GM12878 (cell line): Measurements from ENCODE around the gene FXYD6. TPM values are rescaled to one million over a fixed set of nuclear protein-coding genes. Genes with fewer than 3 reads are reported as not detected.

Source experiments
- ATAC-seq: fragments of 200-7000 bp; cut with Tn5 transposase; 3 replicates; pipeline ENCODE4 v1.9.1; 2020; ENCODE audit warnings: mild to moderate bottlenecking, moderate library complexity
- BruUV-seq: library from RNA; stranded (reverse); fragments of 400-500 nt; replicated peaks from 2 replicates; lab custom pipeline; 2021; lab: Mats Ljungman, UMichigan
- CTCF ChIA-PET: fragments of 300-600 bp; sonication (Branson Sonifier 250); formaldehyde crosslinking; extraction: SDS; loops from one replicate; lab custom pipeline; 2021; ENCODE audit warnings: inconsistent platforms; lab: Yijun Ruan, JAX
- POLR2A ChIA-PET: fragments of 350-600 bp; formaldehyde crosslinking; extraction: SDS; loops from one replicate; lab custom pipeline; 2021; ENCODE audit warnings: inconsistent platforms; lab: Charles Lee
- RAD21 ChIA-PET: fragments of 300-600 bp; sonication (Branson Sonifier 250); formaldehyde crosslinking; loops from one replicate; lab custom pipeline; 2023; ENCODE audit warnings: antibody characterized with exemption; ENCODE audit not compliant: unreplicated experiment; lab: Charles Lee
- SMC1A ChIA-PET: fragments of 300-600 bp; sonication (Branson Sonifier 250); formaldehyde crosslinking; loops from one replicate; lab custom pipeline; 2023; ENCODE audit not compliant: unreplicated experiment, uncharacterized antibody; lab: Charles Lee
- DNase-seq: peaks from one replicate; pipeline ENCODE4 v3.0.0-alpha.2; 2011; ENCODE audit warnings: low read depth, low spot score
- FAIRE-seq: peaks from 3 replicates; lab custom pipeline; 2011; peaks lifted over from hg19 to GRCh38; lab: Jason Lieb, UNC
- H2AFZ ChIP-seq: 2 replicates; pipeline ENCODE4 v1.6.0; 2011; ENCODE audit warnings: low read depth, low read length, control low read depth; ENCODE audit not compliant: control insufficient read depth
- H3K27ac ChIP-seq: 2 replicates; pipeline ENCODE4 v1.5.1; 2011; ENCODE audit warnings: control low read depth; ENCODE audit not compliant: control insufficient read depth, insufficient read depth
- H3K27me3 ChIP-seq, 2 experiments: replicated peaks in 1 of 2; 2 replicates each; pipeline versions ENCODE4 v1.6.0 to v1.6.1; 2011; ENCODE audit warnings: low read length in 1 of 2; ENCODE audit not compliant: control insufficient read depth in 2 of 2, insufficient read depth in 2 of 2
- H3K36me3 ChIP-seq, 2 experiments: 2 replicates each; pipeline ENCODE4 v1.5.1; 2011; ENCODE audit warnings: low read length in 1 of 2; ENCODE audit not compliant: control insufficient read depth in 2 of 2, insufficient read depth in 2 of 2
- H3K4me1 ChIP-seq: 2 replicates; pipeline ENCODE4 v1.6.1; 2011; ENCODE audit warnings: mild to moderate bottlenecking, low read length, moderate library complexity, mixed read lengths; ENCODE audit not compliant: control insufficient read depth, insufficient read depth
- H3K4me2 ChIP-seq: 2 replicates; pipeline ENCODE4 v1.6.0; 2011; ENCODE audit warnings: control low read depth; ENCODE audit not compliant: control insufficient read depth, insufficient read depth
- H3K4me3 ChIP-seq: fragments of 200-600 bp; sonication (generic); 2 replicates; pipeline ENCODE4 v1.5.1; 2016
- H3K79me2 ChIP-seq: 2 replicates; pipeline ENCODE4 v1.6.0; 2011; ENCODE audit warnings: low read length; ENCODE audit not compliant: control insufficient read depth, insufficient read depth
- H3K9ac ChIP-seq: 2 replicates; pipeline ENCODE4 v1.8.0; 2011; ENCODE audit warnings: low read length, control low read depth, mixed read lengths; ENCODE audit not compliant: control insufficient read depth, insufficient read depth
- H3K9me3 ChIP-seq: replicated peaks from 3 replicates; pipeline ENCODE4 v1.5.1; 2011; ENCODE audit warnings: mild to moderate bottlenecking, low read length; ENCODE audit not compliant: control insufficient read depth, insufficient read depth
- H4K20me1 ChIP-seq: 2 replicates; pipeline ENCODE4 v1.6.0; 2011; ENCODE audit not compliant: control insufficient read depth, insufficient read depth
- BCL11A ChIP-seq: IDR thresholded peaks from 2 replicates; pipeline ENCODE4 v1.6.1; 2011; ENCODE audit warnings: low read depth, low read length
- HCFC1 ChIP-seq: fragments of 150-350 bp; IDR thresholded peaks from 2 replicates; pipeline ENCODE4 v1.6.1; 2014; ENCODE audit warnings: low read length
- MEF2B ChIP-seq: fragments of 450-650 bp; IDR thresholded peaks from 2 replicates; pipeline ENCODE4 v1.6.1; 2018; ENCODE audit warnings: mild to moderate bottlenecking, moderate library complexity; ENCODE audit not compliant: partially characterized antibody, poor library complexity, severe bottlenecking
- MYC ChIP-seq: IDR thresholded peaks from 2 replicates; pipeline ENCODE4 v1.6.1; 2011; ENCODE audit warnings: mild to moderate bottlenecking, low read length, moderate library complexity, inconsistent platforms; ENCODE audit not compliant: insufficient read depth, insufficient replicate concordance, insufficient read length, severe bottlenecking
- NFYB ChIP-seq: IDR thresholded peaks from 2 replicates; pipeline ENCODE4 v1.6.1; 2011; ENCODE audit warnings: low read depth, mild to moderate bottlenecking, low read length, improper control_type of control experiment, moderate library complexity; ENCODE audit not compliant: insufficient read depth
- PBX3 ChIP-seq: IDR thresholded peaks from 2 replicates; pipeline ENCODE4 v1.6.1; 2011; ENCODE audit warnings: mild to moderate bottlenecking, low read depth, low read length, moderate library complexity; ENCODE audit not compliant: insufficient replicate concordance
- RCOR1 ChIP-seq: conservative IDR thresholded peaks from 2 replicates; pipeline ENCODE4 v1.6.1; 2012; ENCODE audit warnings: low read depth, low read length, improper control_type of control experiment
- RELB ChIP-seq: fragments of 450-650 bp; IDR thresholded peaks from 2 replicates; pipeline ENCODE4 v1.6.1; 2017; ENCODE audit warnings: low read depth, mild to moderate bottlenecking, moderate library complexity
- RUNX3 ChIP-seq: IDR thresholded peaks from 2 replicates; pipeline ENCODE4 v1.6.1; 2012; ENCODE audit warnings: low read length, inconsistent platforms
- SMAD5 ChIP-seq: IDR thresholded peaks from 2 replicates; pipeline ENCODE4 v1.6.1; 2016; ENCODE audit warnings: antibody characterized with exemption, low read depth
- SMARCA5 ChIP-seq: fragments of 450-650 bp; IDR thresholded peaks from 2 replicates; pipeline ENCODE4 v1.6.1; 2017; ENCODE audit warnings: mild to moderate bottlenecking
- STAT1 ChIP-seq: fragments of 450-650 bp; conservative IDR thresholded peaks from 2 replicates; pipeline ENCODE4 v1.6.1; 2014; ENCODE audit warnings: antibody characterized with exemption, mild to moderate bottlenecking
- STAT3 ChIP-seq: IDR thresholded peaks from 2 replicates; pipeline ENCODE4 v1.6.1; 2011; ENCODE audit warnings: low read depth, low read length, improper control_type of control experiment
- SUZ12 ChIP-seq: fragments of 200-600 bp; sonication (generic); IDR thresholded peaks from one replicate; pipeline ENCODE4 v1.6.1; 2018; ENCODE audit warnings: antibody characterized with exemption, mild to moderate bottlenecking; ENCODE audit not compliant: unreplicated experiment
- TBL1XR1 ChIP-seq: IDR thresholded peaks from 2 replicates; pipeline ENCODE4 v1.6.1; 2012; ENCODE audit warnings: low read depth, low read length, improper control_type of control experiment
- YBX1 ChIP-seq: fragments of 450-650 bp; IDR thresholded peaks from 2 replicates; pipeline ENCODE4 v1.6.1; 2016; ENCODE audit warnings: antibody characterized with exemption
- WGBS: methylation state at CpG from one replicate; pipeline ENCODE4 v1.1.6; 2016; ENCODE audit warnings: low lambda C conversion rate; ENCODE audit not compliant: insufficient replicate concordance, insufficient coverage; ENCODE audit errors: missing lambda C conversion rate; 5-methylcytosine and 5-hydroxymethylcytosine counted together
- in situ Hi-C: fragments of 300-500 bp; cut with MboI; formaldehyde crosslinking; loops from 9 replicates; pipeline ENCODE4 v1.14.3; 2018; ENCODE audit warnings: mixed read lengths
- intact Hi-C: fragments of 100-400 bp; cut with micrococcal nuclease; formaldehyde crosslinking; loops from one replicate; pipeline ENCODE4 v1.14.2; 2022; ENCODE audit not compliant: unreplicated experiment
- polyA plus RNA-seq, 11 experiments: library from polyadenylated mRNA; depleted of rRNA in 4 of 11; unstranded in 6 of 11; stranded (reverse) in 5 of 11; fragments of >200 nt; fragmentation: Nextera tagmentation in 4 of 11; fragmentation: Illumina TruSeq in 1 of 11; extraction: Ambion mirVana in 4 of 11; extraction: Trizol in 1 of 11; gene quantifications; 1 replicate in 1 of 11; 2 replicates in 10 of 11; pipeline versions ENCODE4 v1.2.1 to v1.2.3, GENCODE V29; 2011 to 2016; ENCODE audit warnings: inconsistent platforms in 2 of 11, missing spikeins in 2 of 11, low read depth in 1 of 11
- total RNA-seq, 4 experiments: library from RNA; depleted of rRNA in 3 of 4; stranded (reverse); fragments of >200 nt in 3 of 4; fragmentation: Illumina TruSeq in 1 of 4; extraction: Trizol in 1 of 4; gene quantifications; 2 replicates each; pipeline versions ENCODE4 v1.2.1 to v1.2.3, GENCODE V29; 2013 to 2021

The FXYD6 gene
- total and polyA plus RNA-seq, 10 of the 15 experiments (the other 5 are each of a cell fraction or from before 2014, with no cell fraction given), result 0.09 to 2.0 (median 0.23) TPM; not detected in 2

- ATAC-seq, result no peak
- 57% methylated on average over 9 of the region's 9 CpGs for WGBS
- ChIA-PET CTCF (interaction anchor here (0.9 to 5.8 kb wide), 5 partner anchors 45 to 94 kb away, joined by 3 to 32 read pairs (median 10); no protein-coding TSS in a partner anchor), SMC1A (interaction anchor here (1.0 to 6.4 kb wide), 4 partner anchors 9 to 94 kb away, joined by 3 to 29 read pairs (median 4); no protein-coding TSS in a partner anchor)
- H3K27ac ChIP-seq, result no peak overlapping the region
- H3K27me3 ChIP-seq, result no peaks in the 10 kb centered on the region
- no peak overlapping the region for H2AFZ ChIP-seq
- DNase-seq, result no peak
- no peaks in the 10 kb centered on the region for H3K79me2 ChIP-seq
- H3K4me1 ChIP-seq, result peaks cover 4% of the 10 kb centered on the region
- H4K20me1 ChIP-seq, result no peaks in the 10 kb centered on the region
- H3K4me3 ChIP-seq, result no peak overlapping the region
- no TSS peak for BruUV-seq
- no peak overlapping the region for H3K9ac ChIP-seq
- H3K36me3 ChIP-seq, result no peaks in the 10 kb centered on the region
- no peak overlapping the region for H3K4me2 ChIP-seq
- FAIRE-seq, result no peak
- no peak for TF ChIP-seq STAT1
- no peak for TF ChIP-seq PBX3
- TF ChIP-seq RELB, result no peak
- TF ChIP-seq SUZ12, result no peak
- TF ChIP-seq NFYB, result no peak
- no peak for TF ChIP-seq BCL11A
- TF ChIP-seq SMAD5, result no peak
- no peak for TF ChIP-seq SMARCA5
- no peak for TF ChIP-seq YBX1
- no peak for TF ChIP-seq STAT3
- TF ChIP-seq MYC, result no peak
- no peak for TF ChIP-seq HCFC1
- no peak for TF ChIP-seq MEF2B
- TF ChIP-seq RUNX3, result no peak
- TF ChIP-seq TBL1XR1, result no peak
- TF ChIP-seq RCOR1, result no peak
- TF ChIP-seq, all 136 proteins: peak for 0
- intact Hi-C loops, result no loop called here
- no peaks in the 10 kb centered on the region for H3K9me3 ChIP-seq
- ChIA-PET POLR2A (interaction anchor here (0.6 kb wide), 2 partner anchors 93 to 917 kb away, joined by 3 to 4 read pairs; no protein-coding TSS in a partner anchor), RAD21 (interaction anchor here (1.4 kb wide), 1 partner anchor 78 kb away, joined by 5 read pairs; no protein-coding TSS in a partner anchor)
- in situ Hi-C loops, result no loop called here
Measured at GRCh38 chr11:117901601-117902000, 25.1 kb upstream of the FXYD6 start.
